Spleen (tissue), 11 donors: ENCODE data around the gene DEPDC1. TPM values are rescaled to one million over a fixed set of nuclear protein-coding genes. Genes with fewer than 3 reads are reported as not detected.
"Not testable (repeated sequence)": the region's sequence is repeated elsewhere in the genome, so short reads cannot be mapped to it uniquely, and the experiment has no call there.

Source experiments
- DNase-seq: peaks from one replicate; pipeline ENCODE4 v3.0.0-alpha.2; 2020
- H3K27ac ChIP-seq, 8 donors: fragments of 200-600 bp; sonication (generic) in 7 of 8; 1 replicate in 4 of 8; 2 replicates in 4 of 8; pipeline versions ENCODE4 v1.5.0 to v1.8.0; 2016 to 2021; ENCODE audit warnings: inconsistent platforms in 4 of 8, mild to moderate bottlenecking in 4 of 8, moderate library complexity in 1 of 8
- H3K27me3 ChIP-seq, 7 donors: fragments of 200-600 bp; sonication (generic) in 6 of 7; replicated peaks in 1 of 7; 1 replicate in 4 of 7; 2 replicates in 3 of 7; pipeline versions ENCODE4 v1.5.0 to v1.8.0; 2016 to 2021; ENCODE audit warnings: inconsistent platforms in 3 of 7, mild to moderate bottlenecking in 1 of 7
- H3K36me3 ChIP-seq, 6 donors: fragments of 200-600 bp; sonication (generic) in 5 of 6; 1 replicate in 4 of 6; 2 replicates in 2 of 6; pipeline versions ENCODE4 v1.5.0 to v1.8.0; 2016 to 2021; ENCODE audit warnings: inconsistent platforms in 2 of 6
- H3K4me1 ChIP-seq, 6 donors: fragments of 200-600 bp; sonication (generic) in 5 of 6; 1 replicate in 3 of 6; 2 replicates in 3 of 6; pipeline versions ENCODE4 v1.5.0 to v1.8.0; 2016 to 2021; ENCODE audit warnings: inconsistent platforms in 3 of 6
- H3K4me3 ChIP-seq, 8 donors: fragments of 200-600 bp; sonication (generic) in 7 of 8; 1 replicate in 4 of 8; 2 replicates in 4 of 8; pipeline versions ENCODE4 v1.5.0 to v1.8.0; 2016 to 2021; ENCODE audit warnings: inconsistent platforms in 4 of 8, mild to moderate bottlenecking in 4 of 8, moderate library complexity in 2 of 8
- H3K9me3 ChIP-seq, 8 donors: fragments of 200-600 bp; sonication (generic) in 7 of 8; 1 replicate in 4 of 8; 2 replicates in 4 of 8; pipeline versions ENCODE4 v1.5.0 to v1.8.0; 2016 to 2021; ENCODE audit warnings: inconsistent platforms in 4 of 8
- POLR2A ChIP-seq, 3 donors: fragments of 450-650 bp; IDR thresholded peaks; one replicate each; pipeline ENCODE4 v1.5.1; 2017; ENCODE audit warnings: antibody characterized with exemption in 3 of 3, mild to moderate bottlenecking in 1 of 3
- POLR2AphosphoS5 ChIP-seq, 3 donors: sonication (generic); formaldehyde crosslinking; IDR thresholded peaks; one replicate each; pipeline ENCODE4 v1.5.1; 2017; ENCODE audit warnings: antibody characterized with exemption in 3 of 3
- WGBS, 5 donors: extraction: QIAGEN DNeasy Blood & Tissue Kit in 3 of 5; methylation state at CpG; one replicate each; pipeline versions ENCODE4 v1.1.5 to v1.1.7; 2013 to 2018; 5-methylcytosine and 5-hydroxymethylcytosine counted together
- intact Hi-C: fragments of 100-400 bp; cut with DNase I; formaldehyde crosslinking; loops from one replicate; pipeline ENCODE4 v1.15.0; 2023; ENCODE audit warnings: low total_unique reads
- polyA plus RNA-seq, 3 donors: library from polyadenylated mRNA; stranded (reverse); fragments of 200-250 nt; gene quantifications; one replicate each; pipeline ENCODE4 v1.2.1, GENCODE V29; 2013
- total RNA-seq, 7 donors: library from RNA; depleted of rRNA in 3 of 7; stranded (reverse); fragments of >200 nt in 3 of 7; fragmentation: NEBNext Ultra II Directional in 4 of 7; extraction: Animal tissue kit (Norgen Biotek cat#: 25700) in 4 of 7; gene quantifications; one replicate each; pipeline versions ENCODE4 v1.1.0 to v1.2.1, GENCODE V29; 2016 to 2021
- TF ChIP-seq, protein P1 (sequence below), 11 experiments: fragments of 200-600 bp in 7 of 11; fragments of 450-650 bp in 4 of 11; sonication (generic) in 4 of 11; IDR thresholded peaks in 8 of 11; conservative IDR thresholded peaks in 3 of 11; 1 replicate in 7 of 11; 2 replicates in 4 of 11; pipeline versions ENCODE4 v1.4.0 to v1.8.0; 2016 to 2021; ENCODE audit warnings: antibody characterized with exemption in 11 of 11, inconsistent platforms in 4 of 11, mild to moderate bottlenecking in 1 of 11
- donor health status: healthy with polysubstance abuse.
- donor health status: DM: no; HTN: no; CAD: no; lungs with moderate emphysema.
- donor health status: DM: no; HTN: no; CAD: no.
- donor health status: Bipolar disorder and iron deficiency.
- donor health status: healthy.
- donor health status: DM: no; HTN: no; CAD: no.
- donor health status: DM: yes; HTN: yes; CAD: no.

DEPDC1 gene
- total and polyA plus RNA-seq, 10 donors: 0.30 to 3.7 (median 1.4) TPM

DNA sequence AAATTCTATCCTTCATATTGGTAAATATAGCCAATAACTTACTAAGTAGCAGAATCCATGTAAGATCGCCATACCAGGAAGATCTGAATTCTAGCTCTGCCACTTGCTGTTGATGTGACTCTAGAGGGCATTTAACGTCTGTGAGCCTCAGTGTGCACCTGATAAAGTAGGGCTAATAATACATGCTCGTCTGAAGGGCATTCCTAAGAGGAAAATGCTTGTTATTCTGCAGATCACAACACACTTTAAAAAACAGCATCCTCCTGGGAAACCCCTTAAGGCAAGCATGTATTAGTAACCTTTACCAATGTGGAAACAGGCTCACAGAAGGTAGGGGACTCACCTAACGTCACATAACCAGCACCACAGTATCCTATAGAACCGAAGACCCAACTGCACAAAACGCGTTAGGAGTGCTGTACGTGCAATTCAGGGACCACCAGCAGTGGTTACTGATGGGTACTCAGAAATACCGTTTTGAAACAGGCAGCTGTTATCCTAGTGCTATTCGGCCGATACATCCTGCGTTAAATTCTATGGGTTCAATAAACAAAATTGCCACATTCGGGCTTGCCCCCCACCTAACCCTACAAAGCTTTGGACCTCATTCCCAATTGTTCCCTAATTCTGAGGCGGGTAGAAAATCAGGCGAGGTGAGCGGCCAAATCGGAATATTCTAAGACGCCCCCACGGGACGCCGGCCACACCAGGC lies 758 bp downstream of the DEPDC1 start:
- Histone ChIP-seq H3K27me3 (peaks cover 0 to 16% (median 0%) of the 10 kb centered on the region in 7 donors), H3K36me3 (no peaks in the 10 kb centered on the region), H3K9me3 (no peaks in the 10 kb centered on the region), H3K4me3 (peak overlapping the region; percentile 54 to 79 (median 64)), H3K27ac (peak overlapping the region in 3 of 8 donors; percentile 6 to 53 (median 43)), H3K4me1 (peaks cover 0 to 30% (median 20%) of the 10 kb centered on the region in 6 donors)
- 7 to 20% (median 10%) methylated on average over 12 to 21 of the region's 21 CpGs for WGBS, 5 donors
- intact Hi-C loops: no loop called here
- no peak for DNase-seq
- TF ChIP-seq, protein P1, sequence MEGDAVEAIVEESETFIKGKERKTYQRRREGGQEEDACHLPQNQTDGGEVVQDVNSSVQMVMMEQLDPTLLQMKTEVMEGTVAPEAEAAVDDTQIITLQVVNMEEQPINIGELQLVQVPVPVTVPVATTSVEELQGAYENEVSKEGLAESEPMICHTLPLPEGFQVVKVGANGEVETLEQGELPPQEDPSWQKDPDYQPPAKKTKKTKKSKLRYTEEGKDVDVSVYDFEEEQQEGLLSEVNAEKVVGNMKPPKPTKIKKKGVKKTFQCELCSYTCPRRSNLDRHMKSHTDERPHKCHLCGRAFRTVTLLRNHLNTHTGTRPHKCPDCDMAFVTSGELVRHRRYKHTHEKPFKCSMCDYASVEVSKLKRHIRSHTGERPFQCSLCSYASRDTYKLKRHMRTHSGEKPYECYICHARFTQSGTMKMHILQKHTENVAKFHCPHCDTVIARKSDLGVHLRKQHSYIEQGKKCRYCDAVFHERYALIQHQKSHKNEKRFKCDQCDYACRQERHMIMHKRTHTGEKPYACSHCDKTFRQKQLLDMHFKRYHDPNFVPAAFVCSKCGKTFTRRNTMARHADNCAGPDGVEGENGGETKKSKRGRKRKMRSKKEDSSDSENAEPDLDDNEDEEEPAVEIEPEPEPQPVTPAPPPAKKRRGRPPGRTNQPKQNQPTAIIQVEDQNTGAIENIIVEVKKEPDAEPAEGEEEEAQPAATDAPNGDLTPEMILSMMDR (IDR thresholded peaks at IDR 0.05 in 8 of 11, conservative IDR thresholded peaks at IDR 0.05 in 3 of 11): no peak
- TF ChIP-seq POLR2A (IDR thresholded peaks at IDR 0.05) (no peak), POLR2AphosphoS5 (IDR thresholded peaks at IDR 0.05) (no peak)

DNA sequence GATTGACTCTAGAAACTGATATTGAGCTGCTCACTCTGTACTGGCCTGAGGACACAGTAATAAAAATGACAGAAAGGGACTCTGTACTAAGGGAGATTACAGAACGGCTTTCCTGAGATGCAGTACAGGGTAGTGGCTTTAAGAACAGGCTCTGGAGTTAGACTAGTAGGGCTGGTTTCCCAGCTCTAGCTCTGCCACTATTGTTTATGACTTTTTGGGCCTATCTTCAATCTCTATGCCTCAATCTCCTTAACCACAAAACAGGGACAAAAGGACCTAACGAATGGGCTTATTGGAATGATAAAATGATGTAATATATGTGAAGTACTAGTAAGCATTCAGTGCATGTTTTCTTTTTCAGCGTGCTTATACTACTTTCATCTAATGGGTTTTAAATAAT lies 1.4 kb downstream of the DEPDC1 start:
- Histone ChIP-seq H3K36me3 (no peaks in the 10 kb centered on the region), H3K27me3 (peaks cover 0 to 16% (median 0%) of the 10 kb centered on the region in 7 donors), H3K27ac (no peak overlapping the region), H3K9me3 (no peaks in the 10 kb centered on the region), H3K4me3 (peak overlapping the region in 1 of 8 donors; percentile 79), H3K4me1 (peaks cover 0 to 30% (median 20%) of the 10 kb centered on the region in 6 donors)
- intact Hi-C loops: no loop called here
- TF ChIP-seq, protein P1 (IDR thresholded peaks at IDR 0.05 in 8 of 11, conservative IDR thresholded peaks at IDR 0.05 in 3 of 11): no peak
- TF ChIP-seq POLR2A (IDR thresholded peaks at IDR 0.05): no peak
- TF ChIP-seq POLR2AphosphoS5 (IDR thresholded peaks at IDR 0.05): no peak
- no peak for DNase-seq
- 76 to 86% (median 80%) methylated on average over 3 of the region's 3 CpGs for WGBS, 5 donors

DNA sequence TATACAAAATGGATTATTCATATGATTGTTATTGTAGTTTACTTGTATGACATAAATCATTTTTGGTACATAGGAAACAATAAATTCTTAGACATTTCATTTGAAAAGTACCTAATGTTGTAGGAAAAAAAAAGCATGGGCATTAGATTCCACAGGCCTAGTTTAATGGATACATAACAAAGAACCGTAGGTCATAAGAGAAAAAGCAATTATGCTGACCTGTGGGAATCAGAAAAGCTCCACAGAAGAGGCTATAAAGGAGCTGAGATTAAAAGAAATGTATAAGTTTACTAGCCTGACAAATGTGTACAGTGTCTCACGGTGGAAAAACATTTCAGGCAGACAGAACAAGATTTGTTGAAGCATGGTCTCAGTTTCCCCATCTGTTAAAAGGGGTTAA lies 3.7 kb downstream of the DEPDC1 start:
- H3K9me3 ChIP-seq: no peaks in the 10 kb centered on the region
- DNase-seq: no peak
- intact Hi-C loops: no loop called here
- no peak for TF ChIP-seq POLR2A (IDR thresholded peaks at IDR 0.05)
- no peak for TF ChIP-seq POLR2AphosphoS5 (IDR thresholded peaks at IDR 0.05)
- no peak overlapping the region for H3K4me3 ChIP-seq
- H3K4me1 ChIP-seq: peaks cover 0 to 30% (median 20%) of the 10 kb centered on the region in 6 donors
- 85 to 95% (median 88%) methylated on average over 2 of the region's 2 CpGs for WGBS, 5 donors
- no peak overlapping the region for H3K27ac ChIP-seq
- H3K36me3 ChIP-seq: peaks cover 0 to 5% (median 0%) of the 10 kb centered on the region in 6 donors
- peaks cover 0 to 16% (median 0%) of the 10 kb centered on the region in 7 donors for H3K27me3 ChIP-seq

DNA sequence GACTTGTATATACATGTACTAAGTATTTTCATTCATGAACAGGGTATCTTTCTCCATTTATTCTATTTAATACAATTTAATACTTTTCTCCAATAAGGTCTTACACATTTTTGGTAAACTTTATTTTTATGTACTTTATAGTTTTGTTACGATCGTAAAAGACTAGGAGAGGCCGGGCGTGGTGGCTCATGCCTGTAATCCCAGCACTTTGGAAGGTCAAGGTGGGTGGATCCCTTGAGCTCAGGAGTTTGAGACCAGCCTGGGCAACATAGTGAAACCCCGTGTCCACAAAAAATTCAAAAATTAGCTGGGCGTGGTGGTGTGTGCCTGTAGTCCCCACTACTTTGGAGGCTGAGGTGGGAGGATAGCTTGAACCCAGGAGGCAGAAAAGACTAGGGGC lies 4.6 kb downstream of the DEPDC1 start:
- H3K27ac ChIP-seq, H3K4me3 ChIP-seq, H3K9me3 ChIP-seq, intact Hi-C loops, DNase-seq: not testable (repeated sequence)
- Histone ChIP-seq H3K27me3 (peaks cover 0 to 15% (median 0%) of the 10 kb centered on the region in 7 donors), H3K36me3 (peaks cover 0 to 12% (median 0%) of the 10 kb centered on the region in 6 donors), H3K4me1 (peaks cover 0 to 23% (median 15%) of the 10 kb centered on the region in 6 donors)
- WGBS, 5 donors: 94 to 97% (median 96%) methylated on average over 6 of the region's 6 CpGs

DNA sequence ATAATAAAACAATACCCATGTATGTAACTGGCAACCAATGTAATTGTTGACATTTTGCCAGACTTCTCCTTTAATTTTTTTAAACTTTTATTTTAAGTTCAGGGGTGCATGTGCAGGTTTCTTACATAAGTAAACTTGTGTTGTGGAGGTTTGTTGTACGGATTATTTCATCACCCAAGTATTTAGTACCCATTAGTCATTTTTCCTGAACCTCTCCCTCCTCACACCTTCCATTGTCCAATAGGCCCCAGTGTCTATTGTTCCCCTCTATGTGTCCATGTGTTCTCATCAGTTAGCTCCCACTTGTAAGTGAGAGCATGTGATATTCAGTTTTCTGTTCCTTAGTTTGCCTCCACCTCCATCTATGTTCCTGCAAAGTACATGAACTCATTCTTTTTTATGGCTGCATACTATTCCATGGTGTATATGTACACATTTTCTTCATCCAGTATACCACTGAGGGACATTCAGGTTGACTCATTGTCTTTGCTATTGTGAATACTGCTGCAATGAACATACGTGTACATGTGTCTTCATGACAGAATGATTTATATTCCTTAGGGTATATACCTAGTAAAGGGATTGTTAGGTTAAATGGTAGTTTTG lies 6.7 kb downstream of the DEPDC1 start:
- WGBS, 5 donors: 78 to 97% (median 90%) methylated on average over 2 of the region's 2 CpGs
- Histone ChIP-seq H3K27ac (no peak overlapping the region), H3K4me3 (no peak overlapping the region), H3K4me1 (peaks cover 0 to 3% (median 0%) of the 10 kb centered on the region in 6 donors), H3K9me3 (no peaks in the 10 kb centered on the region), H3K36me3 (peaks cover 0 to 24% (median 0%) of the 10 kb centered on the region in 6 donors), H3K27me3 (no peaks in the 10 kb centered on the region)
- TF ChIP-seq, protein P1 (IDR thresholded peaks at IDR 0.05 in 8 of 11, conservative IDR thresholded peaks at IDR 0.05 in 3 of 11): no peak
- TF ChIP-seq POLR2AphosphoS5 (IDR thresholded peaks at IDR 0.05): no peak
- no peak for TF ChIP-seq POLR2A (IDR thresholded peaks at IDR 0.05)
- intact Hi-C loops: no loop called here
- no peak for DNase-seq
